SK-N-SH (cell line): ENCODE data around the gene SCGB1C1. TPM values are rescaled to one million over a fixed set of nuclear protein-coding genes. Genes with fewer than 3 reads are reported as not detected.

Experiments
- CTCF ChIA-PET: fragments of 300-600, 350-600 bp; formaldehyde crosslinking; extraction: SDS; loops from one replicate; lab custom pipeline; 2021; lab: Yijun Ruan, JAX
- POLR2A ChIA-PET: fragments of 350-600 bp; sonication (Branson Sonifier 250); formaldehyde crosslinking; extraction: SDS; loops from one replicate; lab custom pipeline; 2020; ENCODE audit warnings: antibody characterized with exemption, inconsistent platforms; lab: Yijun Ruan, JAX
- DNase-seq: peaks from one replicate; pipeline ENCODE4 v3.0.0; 2012
- H2AFZ ChIP-seq: fragments of 200-600 bp; sonication (generic); 2 replicates; pipeline ENCODE4 v1.8.1; 2016; ENCODE audit warnings: antibody characterized with exemption, mild to moderate bottlenecking, low read depth
- H3F3A ChIP-seq: fragments of 200-600 bp; sonication (generic); replicated peaks from 2 replicates; pipeline ENCODE3; 2016; ENCODE audit warnings: antibody characterized with exemption, mild to moderate bottlenecking; ENCODE audit not compliant: insufficient read depth
- H3K27ac ChIP-seq, 2 experiments: fragments of 200-500 bp in 1 of 2; fragments of 200-600 bp in 1 of 2; sonication (Bioruptor generic) in 1 of 2; sonication (generic), shearing (Covaris generic) in 1 of 2; 2 replicates each; pipeline versions ENCODE4 v1.5.1 to v1.6.1; 2014 to 2016; ENCODE audit warnings: low read depth in 2 of 2, inconsistent platforms in 1 of 2, low read length in 1 of 2, mild to moderate bottlenecking in 1 of 2, mixed read lengths in 1 of 2
- H3K27me3 ChIP-seq: fragments of 200-600 bp; sonication (generic), shearing (Covaris generic); 2 replicates; pipeline ENCODE4 v1.6.1; 2016; ENCODE audit warnings: mixed run types; ENCODE audit not compliant: insufficient read depth
- H3K36me3 ChIP-seq, 2 experiments: fragments of 200-500 bp in 1 of 2; fragments of 200-600 bp in 1 of 2; sonication (Bioruptor generic) in 1 of 2; sonication (generic) in 1 of 2; replicated peaks in 1 of 2; 2 replicates each; pipeline versions ENCODE3 to v1.5.1; 2014 to 2016; ENCODE audit warnings: low read length in 1 of 2, mild to moderate bottlenecking in 1 of 2; ENCODE audit not compliant: insufficient read depth in 2 of 2, control insufficient read depth in 1 of 2
- H3K4me1 ChIP-seq, 2 experiments: fragments of 200-500 bp in 1 of 2; fragments of 200-600 bp in 1 of 2; sonication (Bioruptor generic) in 1 of 2; sonication (generic), shearing (Covaris generic) in 1 of 2; 2 replicates each; pipeline versions ENCODE4 v1.5.1 to v1.6.1; 2014 to 2016; ENCODE audit warnings: low read depth in 1 of 2, low read length in 1 of 2, mixed run types in 1 of 2; ENCODE audit not compliant: insufficient read depth in 2 of 2, control insufficient read depth in 1 of 2
- H3K4me2 ChIP-seq: fragments of 200-600 bp; sonication (generic), shearing (Covaris generic); 2 replicates; pipeline ENCODE4 v1.6.1; 2017; ENCODE audit warnings: mixed run types
- H3K4me3 ChIP-seq, 2 experiments: fragments of 200-500 bp in 1 of 2; fragments of 200-600 bp in 1 of 2; sonication (Bioruptor generic) in 1 of 2; sonication (generic), shearing (Covaris generic) in 1 of 2; 2 replicates each; pipeline versions ENCODE4 v1.5.1 to v1.8.1; 2014 to 2016; ENCODE audit warnings: low read depth in 2 of 2, inconsistent platforms in 1 of 2, low read length in 1 of 2, mild to moderate bottlenecking in 1 of 2, mixed read lengths in 1 of 2, moderate library complexity in 1 of 2
- H3K79me2 ChIP-seq: fragments of 200-600 bp; sonication (generic); 2 replicates; pipeline ENCODE4 v1.8.1; 2017; ENCODE audit warnings: mild to moderate bottlenecking; ENCODE audit not compliant: insufficient read depth
- H3K9ac ChIP-seq: fragments of 200-600 bp; sonication (generic); 2 replicates; pipeline ENCODE4 v1.6.1; 2017; ENCODE audit warnings: mixed run types
- H3K9me2 ChIP-seq: fragments of 200-600 bp; sonication (generic); 2 replicates; pipeline ENCODE4 v1.6.1; 2017; ENCODE audit warnings: mixed run types
- H3K9me3 ChIP-seq: fragments of 200-600 bp; sonication (generic); 2 replicates; pipeline ENCODE4 v1.6.1; 2017; ENCODE audit warnings: mixed run types, mild to moderate bottlenecking, moderate library complexity
- H4K20me1 ChIP-seq: fragments of 200-600 bp; sonication (generic); 2 replicates; pipeline ENCODE4 v1.6.1; 2017; ENCODE audit warnings: mild to moderate bottlenecking, mixed run types; ENCODE audit not compliant: insufficient read depth
- CHD2 ChIP-seq: fragments of 150-350 bp; IDR thresholded peaks from 2 replicates; pipeline ENCODE4 v1.6.1; 2018; ENCODE audit warnings: low read length; ENCODE audit not compliant: partially characterized antibody
- ELF1 ChIP-seq: IDR thresholded peaks from 2 replicates; pipeline ENCODE4 v1.4.0; 2012
- EP300 ChIP-seq, 2 experiments: IDR thresholded peaks; 2 replicates each; pipeline versions ENCODE4 v1.4.0 to v1.6.1; 2012; ENCODE audit warnings: borderline replicate concordance in 1 of 2, low read depth in 1 of 2, low read length in 1 of 2
- FOXJ3 ChIP-seq: sonication (generic); formaldehyde crosslinking; IDR thresholded peaks from 2 replicates; pipeline ENCODE4 v1.5.1; 2020; ENCODE audit warnings: mild to moderate bottlenecking, missing genetic modification reagents
- FOXM1 ChIP-seq: IDR thresholded peaks from 2 replicates; pipeline ENCODE4 v1.4.0; 2012; ENCODE audit warnings: low read depth, mild to moderate bottlenecking
- GABPA ChIP-seq: IDR thresholded peaks from 2 replicates; pipeline ENCODE4 v1.4.0; 2012; ENCODE audit warnings: low read depth, mild to moderate bottlenecking
- GATA2 ChIP-seq: sonication (generic); formaldehyde crosslinking; IDR thresholded peaks from 2 replicates; pipeline ENCODE4 v1.5.0; 2020; ENCODE audit warnings: mild to moderate bottlenecking, missing genetic modification reagents
- NFIC ChIP-seq: IDR thresholded peaks from 2 replicates; pipeline ENCODE4 v1.4.0; 2012; ENCODE audit warnings: borderline replicate concordance
- POLR2AphosphoS5 ChIP-seq: IDR thresholded peaks from 2 replicates; pipeline ENCODE4 v1.6.1; 2012; ENCODE audit warnings: low read depth, low read length
- RAD21 ChIP-seq: IDR thresholded peaks from 2 replicates; pipeline ENCODE4 v1.6.1; 2012; ENCODE audit warnings: mild to moderate bottlenecking, low read length
- RCOR1 ChIP-seq: fragments of 150-350 bp; IDR thresholded peaks from 2 replicates; pipeline ENCODE4 v1.6.1; 2017; ENCODE audit warnings: antibody characterized with exemption, low read length
- REST ChIP-seq: IDR thresholded peaks from 2 replicates; pipeline ENCODE4 v1.6.1; 2012; ENCODE audit warnings: mild to moderate bottlenecking, low read depth, low read length, moderate library complexity
- RFX5 ChIP-seq: IDR thresholded peaks from 2 replicates; pipeline ENCODE4 v1.6.1; 2012; ENCODE audit warnings: mild to moderate bottlenecking, improper control_type of control experiment, low read length
- TEAD4 ChIP-seq: IDR thresholded peaks from 2 replicates; pipeline ENCODE4 v1.4.0; 2012; ENCODE audit warnings: mild to moderate bottlenecking, borderline replicate concordance; ENCODE audit not compliant: insufficient read depth
- USF1 ChIP-seq: IDR thresholded peaks from 2 replicates; pipeline ENCODE4 v1.4.0; 2012; ENCODE audit warnings: low read depth, borderline replicate concordance
- YY1 ChIP-seq: IDR thresholded peaks from 2 replicates; pipeline ENCODE4 v1.4.0; 2012; ENCODE audit warnings: low read depth, mild to moderate bottlenecking
- WGBS: methylation state at CpG from one replicate; pipeline ENCODE4 v1.1.6; 2017; ENCODE audit warnings: low lambda C conversion rate; 5-methylcytosine and 5-hydroxymethylcytosine counted together
- polyA plus RNA-seq, 3 experiments: library from polyadenylated mRNA; depleted of rRNA; stranded (reverse); fragments of >200 nt; gene quantifications; 2 replicates each; pipeline ENCODE4 v1.2.3, GENCODE V29; 2012

SCGB1C1 gene
- polyA plus RNA-seq, 1 of the 3 experiments (the other 2 are of a cell fraction), result not detected

DNA sequence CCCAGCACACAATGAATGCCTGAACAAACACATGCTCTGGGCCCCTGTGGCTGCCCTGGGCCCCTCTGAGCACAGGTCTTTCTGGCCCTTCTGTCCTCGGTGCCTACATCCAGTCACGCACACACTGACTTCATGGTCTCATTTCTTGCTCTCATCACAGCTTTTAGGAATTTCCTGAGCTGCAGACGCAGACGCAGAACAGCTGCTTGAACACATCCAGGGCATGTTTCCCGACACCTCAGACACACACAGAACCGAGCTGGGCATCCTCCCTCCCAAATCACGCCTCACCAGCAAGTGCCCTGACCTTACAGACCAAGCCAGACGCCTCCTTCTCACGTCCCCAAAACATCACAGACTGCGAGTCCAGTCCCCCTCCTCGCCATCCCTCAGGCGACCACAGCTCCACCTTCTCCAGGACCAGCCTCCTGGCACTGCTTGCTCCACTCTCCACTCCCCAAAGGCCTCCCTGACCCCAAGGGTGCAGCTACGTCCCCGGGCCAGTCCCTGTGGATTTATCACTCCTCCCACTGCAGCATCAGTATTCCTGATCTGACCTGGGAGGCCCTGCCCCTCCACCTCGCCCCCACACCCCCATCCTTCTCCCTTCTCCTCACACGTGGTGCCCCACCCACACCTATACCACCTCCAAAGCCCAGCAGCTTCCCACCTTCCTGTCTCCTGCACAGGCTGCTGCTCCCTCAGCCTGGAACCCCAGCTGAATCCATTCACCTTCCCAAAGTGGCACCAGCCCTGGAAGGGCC is 30.3 kb downstream of the SCGB1C1 start:
- no peaks in the 10 kb centered on the region for H3K9me2 ChIP-seq
- no peaks in the 10 kb centered on the region; the same call in 1 of the 2 replicates for H4K20me1 ChIP-seq
- no peak overlapping the region for H3K4me2 ChIP-seq
- DNase-seq, result no peak
- H3K9me3 ChIP-seq, result no peaks in the 10 kb centered on the region
- WGBS, result 84% methylated on average over 16 of the region's 16 CpGs
- CTCF ChIA-PET, result no interaction called here
- TF ChIP-seq ELF1 (no peak), GATA2 (no peak), TEAD4 (no peak), GABPA (no peak), RFX5 (no peak), RCOR1 (no peak), EP300 (IDR thresholded peaks at IDR 0.05; ENCODE audit: borderline replicate concordance in 1 of 2, low read depth in 1 of 2, low read length in 1 of 2) (no peak), YY1 (no peak)
- TF ChIP-seq, all 33 proteins: peak for 0
- POLR2A ChIA-PET, result no interaction called here
- no peaks in the 10 kb centered on the region for H3K4me1 ChIP-seq
- no peak overlapping the region for H2AFZ ChIP-seq
- H3K36me3 ChIP-seq, result peaks cover 0 to 8% of the 10 kb centered on the region in 2 experiments
- H3K4me3 ChIP-seq, result no peak overlapping the region
- H3K9ac ChIP-seq, result no peak overlapping the region
- no peaks in the 10 kb centered on the region for H3K27me3 ChIP-seq
- no peak overlapping the region for H3K27ac ChIP-seq
- H3K79me2 ChIP-seq, result peaks cover 13% of the 10 kb centered on the region
- H3F3A ChIP-seq, result no peaks in the 10 kb centered on the region

DNA sequence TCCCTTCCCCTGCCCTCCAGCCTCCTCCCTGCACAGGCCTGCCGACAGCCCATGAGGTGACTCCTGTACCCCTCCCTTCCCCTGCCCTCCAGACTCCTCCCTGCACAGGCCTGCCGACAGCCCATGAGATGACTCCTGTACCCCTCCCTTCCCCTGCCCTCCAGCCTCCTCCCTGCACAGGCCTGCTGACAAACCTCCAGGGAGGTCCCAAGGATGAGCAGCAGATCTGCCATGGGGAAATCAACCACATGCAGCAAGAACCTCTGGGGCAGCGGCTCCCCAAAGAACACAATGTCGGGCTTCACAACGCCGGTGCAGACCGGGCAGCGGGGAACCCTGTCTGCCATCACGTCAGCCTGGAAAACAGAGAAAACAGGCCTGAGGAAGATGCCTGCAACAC is 31.0 kb downstream of the SCGB1C1 start:
- Histone ChIP-seq H3K79me2 (peaks cover 15% of the 10 kb centered on the region), H3K9me2 (no peaks in the 10 kb centered on the region), H3K9ac (no peak overlapping the region), H3F3A (no peaks in the 10 kb centered on the region), H3K27ac (no peak overlapping the region), H3K4me2 (no peak overlapping the region), H3K9me3 (no peaks in the 10 kb centered on the region), H2AFZ (no peak overlapping the region), H3K4me3 (no peak overlapping the region), H3K36me3 (peaks cover 0 to 4% of the 10 kb centered on the region in 2 experiments), H3K27me3 (no peaks in the 10 kb centered on the region), H4K20me1 (no peaks in the 10 kb centered on the region; the same call in 1 of the 2 replicates), H3K4me1 (no peaks in the 10 kb centered on the region)
- POLR2A ChIA-PET, result no interaction called here
- 92% methylated on average over 7 of the region's 9 CpGs for WGBS
- no peak for DNase-seq
- TF ChIP-seq GABPA (no peak), POLR2AphosphoS5 (no peak), RAD21 (no peak), FOXM1 (no peak), NFIC (no peak), FOXJ3 (CRISPR knock-in tag) (no peak), CHD2 (no peak), REST (no peak), USF1 (no peak)
- CTCF ChIA-PET, result no interaction called here
